Activated naive CD8-positive, alpha-beta T cell treated with anti-CD3 and anti-CD28 coated beads for 36 hours (primary cell): Measurements from ENCODE around the gene ALKBH5. TPM values are rescaled to one million over a fixed set of nuclear protein-coding genes. Genes with fewer than 3 reads are reported as not detected.

Experiments
- DNase-seq: peaks from one replicate; pipeline ENCODE4 v3.0.0; 2021
- H3K27ac Mint-ChIP-seq: one replicate; pipeline ENCODE4 v1.8.0; 2022; ENCODE audit warnings: mild to moderate bottlenecking, moderate library complexity, mixed read lengths
- H3K27me3 Mint-ChIP-seq: one replicate; pipeline ENCODE4 v1.8.0; 2022; ENCODE audit warnings: mild to moderate bottlenecking, mixed read lengths
- H3K36me3 Mint-ChIP-seq: one replicate; pipeline ENCODE4 v1.8.0; 2021; ENCODE audit warnings: mild to moderate bottlenecking, mixed read lengths
- H3K4me1 Mint-ChIP-seq: one replicate; pipeline ENCODE4 v1.8.0; 2021; ENCODE audit warnings: mixed read lengths
- H3K4me3 Mint-ChIP-seq: one replicate; pipeline ENCODE4 v1.8.0; 2022; ENCODE audit warnings: mild to moderate bottlenecking, moderate library complexity, mixed read lengths
- H3K9me3 Mint-ChIP-seq: one replicate; pipeline ENCODE4 v1.8.0; 2022; ENCODE audit warnings: mixed read lengths
- total RNA-seq, 2 experiments: library from RNA; stranded (reverse); gene quantifications; one replicate each; pipeline ENCODE4 v1.2.3, GENCODE V29; 2021

Gene ALKBH5
- total RNA-seq, 2 experiments from 2014 or later: 163 TPM

- Mint-ChIP-seq H3K9me3 (no peaks in the 10 kb centered on the region), H3K4me3 (no peak overlapping the region), H3K27ac (no peak overlapping the region), H3K27me3 (no peaks in the 10 kb centered on the region), H3K36me3 (no peaks in the 10 kb centered on the region), H3K4me1 (peaks cover 6% of the 10 kb centered on the region)
- no peak for DNase-seq
These were observed 35.0 kb upstream of the ALKBH5 start for GRCh38 chr17:18148586-18148985.

GRCh38 chr17:18151290-18151689 lies 32.3 kb upstream of the ALKBH5 start:
- peaks cover 10% of the 10 kb centered on the region for H3K4me1 Mint-ChIP-seq
- no peaks in the 10 kb centered on the region for H3K9me3 Mint-ChIP-seq
- H3K27me3 Mint-ChIP-seq: no peaks in the 10 kb centered on the region
- DNase-seq: no peak
- H3K27ac Mint-ChIP-seq: no peak overlapping the region
- H3K36me3 Mint-ChIP-seq: no peaks in the 10 kb centered on the region
- H3K4me3 Mint-ChIP-seq: no peak overlapping the region

- no peaks in the 10 kb centered on the region for H3K27me3 Mint-ChIP-seq
- H3K36me3 Mint-ChIP-seq: no peaks in the 10 kb centered on the region
- peaks cover 21% of the 10 kb centered on the region for H3K4me1 Mint-ChIP-seq
- no peak overlapping the region for H3K4me3 Mint-ChIP-seq
- H3K27ac Mint-ChIP-seq: no peak overlapping the region
- H3K9me3 Mint-ChIP-seq: no peaks in the 10 kb centered on the region
- DNase-seq: no peak
These were observed 28.4 kb upstream of the ALKBH5 start for GRCh38 chr17:18155179-18155578.

GRCh38 chr17:18156171-18156975 lies 27.3 kb upstream of the ALKBH5 start:
- H3K4me1 Mint-ChIP-seq: peaks cover 21% of the 10 kb centered on the region
- no peak overlapping the region for H3K27ac Mint-ChIP-seq
- H3K4me3 Mint-ChIP-seq: no peak overlapping the region
- no peaks in the 10 kb centered on the region for H3K9me3 Mint-ChIP-seq
- no peaks in the 10 kb centered on the region for H3K36me3 Mint-ChIP-seq
- no peaks in the 10 kb centered on the region for H3K27me3 Mint-ChIP-seq
- DNase-seq: no peak

GRCh38 chr17:18156976-18157280 lies 26.7 kb upstream of the ALKBH5 start:
- Mint-ChIP-seq H3K4me3 (no peak overlapping the region), H3K9me3 (no peaks in the 10 kb centered on the region), H3K27me3 (no peaks in the 10 kb centered on the region), H3K4me1 (peaks cover 21% of the 10 kb centered on the region), H3K27ac (no peak overlapping the region), H3K36me3 (no peaks in the 10 kb centered on the region)
- no peak for DNase-seq

- Mint-ChIP-seq H3K27me3 (no peaks in the 10 kb centered on the region), H3K36me3 (no peaks in the 10 kb centered on the region), H3K27ac (peak overlapping the region; percentile 83), H3K4me3 (no peak overlapping the region), H3K9me3 (no peaks in the 10 kb centered on the region), H3K4me1 (peaks cover 21% of the 10 kb centered on the region)
- DNase-seq: no peak
These were observed 26.2 kb upstream of the ALKBH5 start for GRCh38 chr17:18157354-18157985.

GRCh38 chr17:18158022-18158600 lies 25.5 kb upstream of the ALKBH5 start:
- no peaks in the 10 kb centered on the region for H3K9me3 Mint-ChIP-seq
- peaks cover 16% of the 10 kb centered on the region for H3K4me1 Mint-ChIP-seq
- H3K36me3 Mint-ChIP-seq: no peaks in the 10 kb centered on the region
- no peaks in the 10 kb centered on the region for H3K27me3 Mint-ChIP-seq
- peak; percentile 93 for DNase-seq
- H3K27ac Mint-ChIP-seq: peak overlapping the region; percentile 83
- peak overlapping the region; percentile 66 for H3K4me3 Mint-ChIP-seq

GRCh38 chr17:18159551-18160120 lies 24.0 kb upstream of the ALKBH5 start:
- DNase-seq: no peak
- Mint-ChIP-seq H3K4me3 (no peak overlapping the region), H3K4me1 (peaks cover 12% of the 10 kb centered on the region), H3K27me3 (no peaks in the 10 kb centered on the region), H3K9me3 (no peaks in the 10 kb centered on the region), H3K36me3 (no peaks in the 10 kb centered on the region), H3K27ac (no peak overlapping the region)

- no peak overlapping the region for H3K27ac Mint-ChIP-seq
- H3K27me3 Mint-ChIP-seq: no peaks in the 10 kb centered on the region
- peaks cover 12% of the 10 kb centered on the region for H3K4me1 Mint-ChIP-seq
- H3K36me3 Mint-ChIP-seq: no peaks in the 10 kb centered on the region
- H3K9me3 Mint-ChIP-seq: no peaks in the 10 kb centered on the region
- no peak for DNase-seq
- no peak overlapping the region for H3K4me3 Mint-ChIP-seq
These were observed 23.3 kb upstream of the ALKBH5 start for GRCh38 chr17:18160128-18160856.

GRCh38 chr17:18161207-18162145 lies 22.2 kb upstream of the ALKBH5 start:
- H3K4me3 Mint-ChIP-seq: no peak overlapping the region
- peaks cover 10% of the 10 kb centered on the region for H3K4me1 Mint-ChIP-seq

GRCh38 chr17:18163547-18163946 lies 20.1 kb upstream of the ALKBH5 start:
- Mint-ChIP-seq H3K27ac (no peak overlapping the region), H3K4me1 (peaks cover 2% of the 10 kb centered on the region), H3K4me3 (no peak overlapping the region), H3K27me3 (no peaks in the 10 kb centered on the region), H3K36me3 (no peaks in the 10 kb centered on the region), H3K9me3 (no peaks in the 10 kb centered on the region)
- DNase-seq: no peak

More at GRCh38 chr17:18161207-18162145, 22.2 kb upstream of the ALKBH5 start:
- no peaks in the 10 kb centered on the region for H3K27me3 Mint-ChIP-seq
- H3K9me3 Mint-ChIP-seq: no peaks in the 10 kb centered on the region
- H3K36me3 Mint-ChIP-seq: no peaks in the 10 kb centered on the region
- H3K27ac Mint-ChIP-seq: no peak overlapping the region
- DNase-seq: no peak

- Mint-ChIP-seq H3K36me3 (no peaks in the 10 kb centered on the region), H3K27me3 (no peaks in the 10 kb centered on the region), H3K4me1 (no peaks in the 10 kb centered on the region), H3K9me3 (no peaks in the 10 kb centered on the region), H3K27ac (no peak overlapping the region), H3K4me3 (no peak overlapping the region)
- no peak for DNase-seq
These were observed 16.7 kb upstream of the ALKBH5 start for GRCh38 chr17:18166894-18167293.

GRCh38 chr17:18167421-18167820 lies 16.2 kb upstream of the ALKBH5 start:
- DNase-seq: no peak
- H3K27me3 Mint-ChIP-seq: no peaks in the 10 kb centered on the region
- H3K27ac Mint-ChIP-seq: no peak overlapping the region
- no peaks in the 10 kb centered on the region for H3K4me1 Mint-ChIP-seq
- H3K9me3 Mint-ChIP-seq: no peaks in the 10 kb centered on the region
- no peak overlapping the region for H3K4me3 Mint-ChIP-seq
- H3K36me3 Mint-ChIP-seq: no peaks in the 10 kb centered on the region
